LHCN-M2 (cell line): ENCODE data around the gene ARHGAP9. TPM values are rescaled to one million over a fixed set of nuclear protein-coding genes. Genes with fewer than 3 reads are reported as not detected.
"Not testable (repeated sequence)": the region's sequence is repeated elsewhere in the genome, so short reads cannot be mapped to it uniquely, and the experiment has no call there.

Experiments used
- DNase-seq: peaks from one replicate; pipeline ENCODE4 v3.0.0-alpha.2; 2012; ENCODE audit warnings: low read depth
- total RNA-seq: library from RNA; depleted of rRNA; stranded (reverse); fragments of >200 nt; gene quantifications from 2 replicates; pipeline ENCODE4 v1.2.3, GENCODE V29; 2014

The ARHGAP9 gene
- total RNA-seq, 1 experiment from 2014 or later: 0.23 TPM

DNA sequence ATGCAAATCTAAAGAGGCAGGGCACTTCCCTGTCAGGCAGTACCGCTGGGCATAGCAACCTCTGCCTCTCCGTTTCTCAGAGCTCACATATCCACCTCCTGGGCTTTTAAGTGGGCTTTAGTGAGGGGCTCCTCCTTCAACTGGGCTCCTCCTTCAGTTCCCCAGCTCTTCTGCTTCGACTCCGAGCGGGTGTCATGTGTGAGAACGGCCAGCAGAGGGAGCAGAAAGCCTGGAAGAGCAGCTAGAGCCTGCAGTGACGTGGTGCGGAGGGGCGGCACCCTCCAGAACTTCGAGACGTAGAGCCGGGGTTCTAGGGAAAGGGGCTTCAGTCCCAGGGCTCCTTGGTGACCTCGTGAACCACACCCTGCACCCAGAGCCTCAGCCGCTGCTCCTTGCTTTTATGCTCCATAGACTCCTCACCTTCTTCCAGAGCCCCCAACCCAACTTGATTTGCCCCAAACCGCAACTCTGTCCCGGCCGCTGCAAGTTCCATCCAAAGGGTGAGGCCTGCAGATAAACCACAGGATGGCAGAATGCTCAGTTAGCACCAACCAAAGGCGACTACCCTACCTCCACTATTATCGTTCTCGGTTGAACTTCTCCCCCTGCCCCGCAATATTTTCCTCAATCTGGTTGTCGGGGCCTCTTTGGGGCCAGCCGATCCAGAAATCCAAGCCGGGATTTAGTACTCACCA lies 20.5 kb downstream of the ARHGAP9 start:
- DNase-seq: peak; percentile 93

DNA sequence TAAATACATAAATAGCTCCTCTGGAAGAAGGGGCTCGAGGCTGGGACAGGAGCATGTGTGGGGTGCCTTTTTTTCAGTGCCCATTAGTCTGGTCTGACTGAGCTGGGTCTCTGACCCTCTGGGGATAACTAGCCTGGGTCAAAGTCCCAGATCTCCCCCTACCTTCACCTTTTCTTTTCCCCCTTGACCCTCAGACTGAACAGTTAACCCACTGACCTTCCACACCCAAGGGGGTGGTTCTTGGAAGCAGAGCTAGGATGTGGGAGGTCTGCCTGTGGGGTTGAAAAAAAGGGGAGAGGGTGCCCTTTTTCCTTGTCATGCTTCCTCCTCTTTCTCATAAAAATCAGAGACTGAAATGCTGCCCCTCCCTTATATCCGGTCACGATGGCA lies 21.0 kb downstream of the ARHGAP9 start:
- no peak for DNase-seq

DNA sequence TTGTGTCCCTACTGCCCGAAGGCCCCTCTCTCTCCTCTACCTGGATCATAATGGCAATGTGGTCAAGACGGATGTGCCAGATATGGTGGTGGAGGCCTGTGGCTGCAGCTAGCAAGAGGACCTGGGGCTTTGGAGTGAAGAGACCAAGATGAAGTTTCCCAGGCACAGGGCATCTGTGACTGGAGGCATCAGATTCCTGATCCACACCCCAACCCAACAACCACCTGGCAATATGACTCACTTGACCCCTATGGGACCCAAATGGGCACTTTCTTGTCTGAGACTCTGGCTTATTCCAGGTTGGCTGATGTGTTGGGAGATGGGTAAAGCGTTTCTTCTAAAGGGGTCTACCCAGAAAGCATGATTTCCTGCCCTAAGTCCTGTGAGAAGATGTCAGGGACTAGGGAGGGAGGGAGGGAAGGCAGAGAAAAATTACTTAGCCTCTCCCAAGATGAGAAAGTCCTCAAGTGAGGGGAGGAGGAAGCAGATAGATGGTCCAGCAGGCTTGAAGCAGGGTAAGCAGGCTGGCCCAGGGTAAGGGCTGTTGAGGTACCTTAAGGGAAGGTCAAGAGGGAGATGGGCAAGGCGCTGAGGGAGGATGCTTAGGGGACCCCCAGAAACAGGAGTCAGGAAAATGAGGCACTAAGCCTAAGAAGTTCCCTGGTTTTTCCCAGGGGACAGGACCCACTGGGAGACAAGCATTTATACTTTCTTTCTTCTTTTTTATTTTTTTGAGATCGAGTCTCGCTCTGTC lies 22.8 kb downstream of the ARHGAP9 start:
- DNase-seq: no peak

DNA sequence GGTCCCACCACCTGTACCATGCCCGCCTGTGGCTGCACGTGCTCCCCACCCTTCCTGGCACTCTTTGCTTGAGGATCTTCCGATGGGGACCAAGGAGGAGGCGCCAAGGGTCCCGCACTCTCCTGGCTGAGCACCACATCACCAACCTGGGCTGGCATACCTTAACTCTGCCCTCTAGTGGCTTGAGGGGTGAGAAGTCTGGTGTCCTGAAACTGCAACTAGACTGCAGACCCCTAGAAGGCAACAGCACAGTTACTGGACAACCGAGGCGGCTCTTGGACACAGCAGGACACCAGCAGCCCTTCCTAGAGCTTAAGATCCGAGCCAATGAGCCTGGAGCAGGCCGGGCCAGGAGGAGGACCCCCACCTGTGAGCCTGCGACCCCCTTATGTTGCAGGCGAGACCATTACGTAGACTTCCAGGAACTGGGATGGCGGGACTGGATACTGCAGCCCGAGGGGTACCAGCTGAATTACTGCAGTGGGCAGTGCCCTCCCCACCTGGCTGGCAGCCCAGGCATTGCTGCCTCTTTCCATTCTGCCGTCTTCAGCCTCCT lies 23.4 kb downstream of the ARHGAP9 start:
- DNase-seq: peak; percentile 35

DNA sequence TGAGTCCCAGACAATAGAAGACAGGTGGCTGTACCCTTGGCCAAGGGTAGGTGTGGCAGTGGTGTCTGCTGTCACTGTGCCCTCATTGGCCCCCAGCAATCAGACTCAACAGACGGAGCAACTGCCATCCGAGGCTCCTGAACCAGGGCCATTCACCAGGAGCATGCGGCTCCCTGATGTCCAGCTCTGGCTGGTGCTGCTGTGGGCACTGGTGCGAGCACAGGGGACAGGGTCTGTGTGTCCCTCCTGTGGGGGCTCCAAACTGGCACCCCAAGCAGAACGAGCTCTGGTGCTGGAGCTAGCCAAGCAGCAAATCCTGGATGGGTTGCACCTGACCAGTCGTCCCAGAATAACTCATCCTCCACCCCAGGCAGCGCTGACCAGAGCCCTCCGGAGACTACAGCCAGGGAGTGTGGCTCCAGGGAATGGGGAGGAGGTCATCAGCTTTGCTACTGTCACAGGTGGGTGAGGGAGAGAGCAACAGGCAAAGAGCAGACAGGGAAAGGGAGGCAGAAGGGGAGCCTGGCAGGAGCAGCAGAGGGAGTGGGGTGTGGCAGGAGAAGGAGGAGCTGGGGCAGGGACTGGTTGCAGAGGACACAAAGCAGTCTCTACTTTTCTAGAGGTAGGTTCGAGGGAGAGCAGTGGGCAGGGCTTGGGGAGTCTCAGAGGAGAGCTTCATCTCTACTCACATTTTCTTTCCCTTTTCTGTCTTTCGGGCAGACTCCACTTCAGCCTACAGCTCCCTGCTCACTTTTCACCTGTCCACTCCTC lies 24.1 kb downstream of the ARHGAP9 start:
- no peak for DNase-seq

DNA sequence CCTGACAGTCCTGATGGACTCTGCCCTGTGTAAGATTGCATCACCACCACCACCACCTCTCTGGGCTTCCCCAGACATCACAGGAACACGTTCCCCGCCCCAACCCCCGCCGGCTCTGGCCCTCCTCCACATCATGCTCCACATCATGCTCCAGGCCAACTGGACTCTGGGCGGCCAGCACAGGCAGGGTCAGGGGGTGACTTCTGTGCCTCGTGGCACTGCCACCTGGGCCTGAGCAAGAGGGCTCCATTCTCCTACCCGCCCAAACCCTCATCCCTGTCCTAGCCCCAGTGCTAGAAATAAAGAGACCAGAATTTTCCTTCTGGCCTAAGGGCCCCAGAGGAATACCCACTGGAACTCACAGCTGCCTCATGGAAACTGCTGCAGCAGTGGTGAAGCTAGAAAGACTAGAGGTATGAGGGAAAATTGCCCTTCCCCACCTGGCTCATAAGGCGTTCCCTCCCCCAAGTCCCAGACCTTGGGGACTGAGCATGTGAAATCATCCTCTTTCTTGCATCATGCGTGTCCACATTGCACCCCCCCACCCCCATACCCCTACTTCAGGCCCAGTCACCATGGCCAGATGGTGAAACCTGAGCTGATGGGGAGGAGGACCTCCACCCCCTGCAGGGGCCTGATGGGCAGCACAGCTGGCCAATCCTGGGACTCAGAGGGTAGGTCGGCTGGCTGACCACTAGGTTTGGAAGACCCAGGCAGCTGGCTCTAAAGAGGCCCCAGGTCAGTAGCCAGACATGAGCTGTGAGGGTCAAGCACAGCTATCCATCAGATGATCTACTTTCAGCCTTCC lies 24.9 kb downstream of the ARHGAP9 start, which contains the start of gene INHBE:
Gene INHBE (plus strand): TSS at position 742 of the 808 bp plus-strand sequence. CDS start 230 bp downstream, outside the sequence.
- DNase-seq: peak; percentile 84

DNA sequence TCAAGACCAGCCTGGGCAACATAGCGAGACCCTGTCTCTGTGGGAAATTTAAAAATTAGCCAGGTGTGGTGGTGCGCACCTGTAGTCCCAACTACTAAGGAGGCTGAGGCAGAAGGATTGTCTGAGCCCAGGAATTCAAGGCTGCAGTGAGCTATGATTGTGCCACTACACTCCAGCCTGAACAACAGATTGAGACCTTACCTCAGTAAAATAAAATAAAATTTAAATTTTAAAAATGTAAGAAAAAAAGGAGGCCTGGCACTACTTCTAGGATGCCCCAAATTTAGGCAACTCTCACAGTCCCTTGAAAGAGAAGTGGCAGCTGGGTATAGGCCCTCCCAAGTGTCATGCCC lies 25.5 kb downstream of the ARHGAP9 start:
- DNase-seq: no peak

DNA sequence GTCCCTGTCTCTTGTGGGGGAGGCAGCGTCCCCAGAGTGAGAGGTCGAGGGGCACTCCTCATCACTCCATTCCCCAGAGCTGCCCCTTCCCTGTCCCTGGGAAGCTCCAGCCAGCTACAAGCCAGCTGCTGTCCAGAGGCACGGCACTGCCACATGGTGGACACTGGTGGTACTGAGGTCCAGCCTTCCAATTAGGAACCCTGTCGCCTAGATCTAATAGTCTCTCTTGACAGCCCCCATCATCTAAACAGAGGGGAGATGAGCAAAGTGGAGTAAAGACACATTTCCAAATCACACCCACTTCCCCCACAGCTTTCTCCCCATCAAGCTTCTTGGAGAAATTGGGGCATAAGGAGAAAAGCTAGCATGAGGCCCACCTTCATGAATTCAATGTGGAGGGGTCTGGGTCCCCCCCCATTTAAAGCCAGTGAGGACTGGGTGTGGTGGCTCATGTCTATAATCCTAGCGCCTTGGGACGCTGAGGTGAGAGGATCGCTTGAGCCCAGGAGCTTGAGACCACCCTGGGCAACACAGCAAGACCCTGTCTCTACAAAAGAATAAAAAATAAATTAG lies 26.6 kb downstream of the ARHGAP9 start:
- peak; percentile 65 for DNase-seq

DNA sequence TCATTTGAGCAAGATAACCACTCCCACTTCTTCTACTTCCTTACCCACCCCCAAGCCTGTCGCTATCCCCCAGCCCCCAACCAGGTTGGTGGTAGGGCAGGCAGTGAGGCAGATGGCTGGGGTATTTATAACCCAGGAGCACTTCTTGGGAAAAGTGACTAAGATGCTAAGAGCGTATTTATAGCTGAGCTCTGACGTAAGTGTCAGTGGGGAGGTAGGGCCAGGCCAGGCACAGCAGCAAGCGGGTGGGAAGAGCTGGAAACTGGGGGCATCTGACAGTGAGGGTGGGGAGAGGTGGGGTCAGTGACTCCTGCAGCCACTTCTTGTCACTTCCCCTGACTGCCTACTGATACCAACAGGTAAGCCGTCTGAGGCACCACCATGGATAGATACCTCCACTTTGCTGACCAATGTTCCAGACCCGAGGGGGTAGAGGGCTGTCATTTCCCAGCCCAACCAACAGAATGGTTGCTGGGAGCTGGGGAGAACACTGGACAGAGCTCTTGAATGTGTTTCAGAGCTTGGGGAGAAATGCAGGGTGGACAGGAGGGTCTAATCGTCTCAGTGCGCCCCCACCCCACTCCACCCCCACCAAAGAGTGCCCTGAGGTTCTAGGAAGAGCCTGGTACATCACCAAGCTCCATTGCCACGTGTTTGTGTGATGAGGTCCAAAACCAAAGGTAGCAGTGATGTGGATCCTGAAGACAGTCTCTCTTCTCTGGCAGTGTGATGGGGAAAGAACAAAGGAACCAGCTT lies 27.3 kb downstream of the ARHGAP9 start:
- DNase-seq: peak; percentile 79

DNA sequence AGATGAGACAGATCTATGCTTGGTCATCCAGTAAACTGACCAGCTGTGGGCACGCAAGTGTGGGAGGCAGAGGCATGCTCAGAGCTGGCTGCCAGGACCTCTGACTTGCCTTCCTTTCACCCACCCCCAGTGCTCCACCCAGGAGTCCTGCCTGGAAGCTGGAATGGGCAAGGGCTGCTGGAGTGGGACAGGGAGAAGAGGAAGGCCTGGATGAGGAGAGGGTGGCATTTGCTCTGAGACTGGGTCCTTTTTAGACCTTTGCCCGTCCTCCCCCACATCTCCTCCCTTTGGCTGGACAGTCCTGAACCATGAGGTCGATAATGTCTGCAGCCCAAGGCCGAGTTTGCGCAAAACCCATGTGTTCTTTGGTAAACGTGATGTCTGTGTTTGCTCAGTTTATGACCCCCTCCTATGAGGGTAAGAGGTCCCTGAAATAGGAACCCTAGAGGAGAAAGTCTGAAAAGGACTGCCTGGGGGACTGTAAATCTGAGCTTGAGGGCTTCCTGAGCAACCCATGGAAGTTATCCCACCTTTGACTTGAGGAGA lies 28.4 kb downstream of the ARHGAP9 start:
- no peak for DNase-seq

DNA sequence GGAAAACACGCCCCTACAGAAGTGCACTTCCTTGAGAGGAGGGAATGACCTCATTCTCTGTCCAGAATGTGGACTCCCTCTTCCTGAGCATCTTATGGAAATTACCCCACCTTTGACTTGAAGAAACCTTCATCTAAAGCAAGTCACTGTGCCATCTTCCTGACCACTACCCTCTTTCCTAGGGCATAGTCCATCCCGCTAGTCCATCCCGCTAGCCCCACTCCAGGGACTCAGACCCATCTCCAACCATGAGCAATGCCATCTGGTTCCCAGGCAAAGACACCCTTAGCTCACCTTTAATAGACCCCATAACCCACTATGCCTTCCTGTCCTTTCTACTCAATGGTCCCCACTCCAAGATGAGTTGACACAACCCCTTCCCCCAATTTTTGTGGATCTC lies 29.6 kb downstream of the ARHGAP9 start:
- no peak for DNase-seq

DNA sequence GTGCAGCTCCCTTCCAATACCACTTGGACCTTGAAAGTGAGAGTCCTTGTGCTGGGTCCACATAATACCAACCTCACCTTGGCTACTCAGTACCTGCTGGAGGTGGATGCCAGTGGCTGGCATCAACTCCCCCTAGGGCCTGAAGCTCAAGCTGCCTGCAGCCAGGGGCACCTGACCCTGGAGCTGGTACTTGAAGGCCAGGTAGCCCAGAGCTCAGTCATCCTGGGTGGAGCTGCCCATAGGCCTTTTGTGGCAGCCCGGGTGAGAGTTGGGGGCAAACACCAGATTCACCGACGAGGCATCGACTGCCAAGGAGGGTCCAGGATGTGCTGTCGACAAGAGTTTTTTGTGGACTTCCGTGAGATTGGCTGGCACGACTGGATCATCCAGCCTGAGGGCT lies 30.3 kb downstream of the ARHGAP9 start:
- DNase-seq: no peak

DNA sequence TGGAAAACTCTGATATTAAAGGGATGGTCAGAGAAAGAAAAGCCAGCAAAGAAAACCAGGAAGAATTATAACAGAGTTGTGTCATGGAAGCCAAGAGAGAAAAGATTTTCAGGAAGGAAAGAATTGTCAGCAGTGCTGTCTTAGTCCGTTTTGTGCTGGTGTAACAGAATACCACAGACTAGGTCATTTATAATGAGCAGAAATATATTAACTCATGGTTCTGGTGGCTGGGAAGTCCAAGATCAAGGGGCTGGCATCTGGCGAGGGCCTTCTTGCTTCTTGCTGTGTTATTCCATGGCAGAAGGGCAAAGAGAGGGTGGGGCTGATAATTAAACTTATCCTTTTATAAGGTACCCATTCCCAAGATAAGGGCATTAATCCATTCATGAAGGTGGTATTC lies 31.0 kb downstream of the ARHGAP9 start:
- DNase-seq: no peak

DNA sequence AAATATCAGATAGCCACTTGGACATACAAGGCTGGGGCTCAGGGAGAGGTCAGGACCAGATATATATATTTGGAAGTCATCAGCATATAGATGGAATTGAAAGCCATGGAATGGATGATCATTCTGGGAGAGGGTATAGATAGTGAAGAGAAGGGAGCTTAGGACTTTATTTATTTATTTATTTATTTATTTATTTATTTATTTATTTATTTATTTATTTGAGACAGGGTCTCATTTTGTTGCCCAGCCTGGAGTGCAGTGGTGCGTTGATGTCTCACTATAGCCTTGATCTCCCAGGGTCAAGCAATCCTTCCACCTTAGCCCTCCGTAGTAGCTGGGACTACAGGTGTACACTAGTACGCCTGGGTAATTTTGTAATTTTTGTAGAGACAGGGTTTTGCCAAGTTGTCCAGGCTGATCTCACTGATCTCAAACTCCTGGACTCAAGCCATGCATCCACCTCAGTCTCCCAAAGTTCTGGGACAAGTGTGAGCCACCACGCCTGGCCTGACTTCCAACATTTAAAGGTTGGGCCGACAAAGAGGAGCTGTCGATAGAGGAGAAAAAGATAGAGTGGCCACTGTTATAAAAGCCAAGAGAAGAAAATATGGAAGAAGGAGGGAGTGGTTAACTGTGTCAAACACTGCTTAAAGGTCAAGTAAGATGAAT lies 33.2 kb downstream of the ARHGAP9 start:
- no peak for DNase-seq

DNA sequence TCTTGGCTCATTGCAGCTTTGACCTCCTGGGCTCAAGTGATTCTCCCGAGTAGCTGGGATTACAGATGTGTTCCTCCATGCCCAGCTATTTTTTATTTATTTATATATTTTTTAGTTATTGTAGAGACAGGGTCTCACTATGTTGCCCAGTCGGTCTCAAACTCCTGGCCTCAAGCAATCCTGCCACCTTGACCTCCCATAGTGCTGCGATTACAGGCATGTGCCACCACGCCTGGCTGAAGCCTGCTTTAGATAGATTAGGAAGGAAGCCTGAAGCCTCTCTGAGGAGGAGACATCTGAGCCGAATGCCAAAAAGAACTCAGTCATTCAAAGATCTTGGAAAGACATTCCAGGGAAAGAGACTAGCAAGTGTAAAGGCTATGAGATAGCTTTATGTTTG lies 34.9 kb downstream of the ARHGAP9 start:
- DNase-seq: no peak

DNA sequence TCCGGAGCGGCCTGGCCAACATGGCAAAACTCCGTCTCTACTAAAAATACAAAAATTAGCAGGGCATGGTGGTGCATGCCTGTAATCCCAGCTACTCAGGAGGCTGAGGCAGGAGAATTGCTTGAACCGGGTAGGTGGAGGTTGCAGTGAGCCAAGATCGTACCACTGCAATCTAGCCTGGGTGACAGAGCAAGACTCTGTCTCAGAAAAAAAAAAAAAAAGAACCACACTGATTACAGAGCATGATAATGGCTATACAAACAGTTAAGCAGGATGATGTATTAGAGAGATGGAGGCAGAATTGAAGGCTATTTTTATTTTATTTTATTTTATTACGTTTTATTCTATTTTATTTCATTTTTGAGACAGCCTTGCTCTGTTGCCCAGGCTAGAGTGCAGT lies 35.3 kb downstream of the ARHGAP9 start:
- not testable (repeated sequence) for DNase-seq

DNA sequence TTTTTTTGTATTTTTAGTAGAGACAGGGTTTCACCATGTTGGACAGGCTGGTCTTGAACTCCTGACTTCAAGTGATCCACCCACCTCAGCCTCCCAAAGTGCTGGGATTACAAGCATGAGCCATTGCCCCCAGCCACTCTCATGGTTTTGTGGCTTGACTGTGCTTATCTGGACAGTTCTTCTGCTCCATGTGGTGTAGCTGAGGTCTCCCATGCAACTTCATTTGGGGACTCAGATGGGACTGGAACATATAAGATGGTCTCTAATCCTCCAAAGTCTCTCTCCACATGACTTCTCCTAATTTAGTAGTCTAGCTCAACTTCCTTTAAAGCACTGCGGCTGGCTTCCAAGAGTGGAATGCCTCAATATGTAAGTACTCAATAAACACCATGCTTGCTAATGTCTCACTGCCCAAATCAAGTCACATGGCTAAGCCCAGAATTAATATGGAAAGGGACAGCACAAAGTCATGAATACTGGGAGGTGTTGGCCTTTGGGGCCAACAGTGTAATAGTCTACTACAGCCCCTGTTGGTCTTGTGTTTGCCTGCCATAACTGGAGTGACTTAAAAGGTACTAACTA lies 37.7 kb downstream of the ARHGAP9 start:
- no peak for DNase-seq

DNA sequence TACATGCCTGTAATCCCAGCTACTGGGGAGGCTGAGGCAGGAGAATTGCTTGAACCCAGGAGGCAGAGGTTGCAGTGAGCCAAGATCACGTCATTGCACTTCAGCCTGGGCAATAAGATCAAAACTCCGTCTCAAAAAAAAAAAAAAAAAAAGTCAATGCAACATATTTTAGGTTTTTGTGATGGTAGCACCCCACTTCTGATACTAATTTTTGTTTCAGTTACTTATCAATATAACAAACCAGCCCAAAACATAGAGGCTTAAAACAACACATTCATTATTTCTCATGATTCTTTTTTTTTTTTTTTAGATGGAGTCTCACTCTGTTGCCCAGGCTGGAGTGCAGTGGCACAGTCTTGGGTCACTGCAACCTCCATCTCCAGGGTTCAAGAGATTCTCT lies 38.3 kb downstream of the ARHGAP9 start:
- not testable (repeated sequence) for DNase-seq

DNA sequence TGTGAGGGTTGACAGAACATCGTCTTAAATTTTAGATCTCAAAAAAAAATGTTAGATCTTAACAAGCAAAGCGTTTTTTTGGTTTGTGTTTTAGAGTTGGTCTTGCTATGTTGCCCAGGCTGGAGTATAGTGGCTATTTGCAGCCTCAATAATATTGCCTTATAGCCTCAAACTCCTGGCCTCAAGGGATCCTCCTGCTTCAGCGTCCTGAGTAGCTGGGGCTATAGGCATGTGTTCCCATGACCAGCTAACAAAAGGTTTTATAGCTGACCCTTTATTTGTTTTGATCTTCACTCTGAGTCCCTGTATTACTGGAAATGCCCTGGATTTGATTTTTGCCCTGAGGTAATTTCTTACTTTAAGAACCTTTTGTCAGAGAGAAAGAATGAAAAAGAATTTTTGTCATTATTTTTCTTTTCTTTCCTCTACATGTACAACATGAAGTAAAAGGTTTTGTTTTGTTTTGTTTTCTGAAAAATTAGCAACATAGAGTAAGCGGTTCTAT lies 39.9 kb downstream of the ARHGAP9 start:
- DNase-seq: no peak
